HEK293 (cell line): ENCODE data around the gene ARHGEF28.

Experiments used
- CTCF ChIA-PET: fragments of 350-600 bp; formaldehyde crosslinking; extraction: SDS; loops from one replicate; lab custom pipeline; 2021; ENCODE audit warnings: antibody characterized with exemption; lab: Yijun Ruan, JAX
- POLR2A ChIA-PET: fragments of 300-600 bp; formaldehyde crosslinking; extraction: SDS; loops from one replicate; lab custom pipeline; 2020; ENCODE audit warnings: antibody characterized with exemption, inconsistent platforms; lab: Yijun Ruan, JAX
- H3K27ac ChIP-seq: fragments of 200-500 bp; sonication (Bioruptor generic); 2 replicates; pipeline ENCODE4 v1.5.1; 2014; ENCODE audit warnings: low read depth, low read length, control low read depth, inconsistent platforms; ENCODE audit errors: extremely low read depth
- H3K36me3 ChIP-seq, 2 experiments: fragments of 200-500 bp in 1 of 2; sonication (Bioruptor generic) in 1 of 2; 1 replicate in 1 of 2; 2 replicates in 1 of 2; pipeline ENCODE4 v1.5.1; 2014 to 2017; ENCODE audit warnings: inconsistent platforms in 2 of 2, low read length in 2 of 2; ENCODE audit not compliant: control insufficient read depth in 2 of 2, insufficient read depth in 1 of 2
- H3K4me1 ChIP-seq: fragments of 200-500 bp; sonication (Bioruptor generic); 2 replicates; pipeline ENCODE4 v1.5.1; 2014; ENCODE audit warnings: mild to moderate bottlenecking, low read length, inconsistent platforms; ENCODE audit not compliant: control insufficient read depth, insufficient read depth
- H3K4me3 ChIP-seq: 2 replicates; pipeline ENCODE4 v1.5.1; 2011; ENCODE audit warnings: low read depth, mild to moderate bottlenecking, control low read depth, low read length, moderate library complexity
- H3K9me3 ChIP-seq: fragments of 200-500 bp; sonication (Bioruptor generic); 2 replicates; pipeline ENCODE4 v1.5.1; 2014; ENCODE audit warnings: low read depth, low read length, inconsistent platforms; ENCODE audit not compliant: control insufficient read depth, insufficient read depth
- GLI2 ChIP-seq: fragments of 450-650 bp; formaldehyde crosslinking; IDR thresholded peaks from 2 replicates; pipeline ENCODE4; 2017; ENCODE audit warnings: missing biosample characterization, missing genetic modification characterization, low read depth, borderline replicate concordance
- OVOL3 ChIP-seq: fragments of 450-650 bp; formaldehyde crosslinking; IDR thresholded peaks from 2 replicates; pipeline ENCODE4 v1.5.1; 2016; ENCODE audit warnings: missing biosample characterization, missing genetic modification characterization
- PRDM10 ChIP-seq: fragments of 450-650 bp; formaldehyde crosslinking; IDR thresholded peaks from 2 replicates; pipeline ENCODE4 v1.5.1; 2016; ENCODE audit warnings: missing biosample characterization, missing genetic modification characterization
- SCRT1 ChIP-seq: fragments of 450-650 bp; formaldehyde crosslinking; IDR thresholded peaks from 2 replicates; pipeline ENCODE4 v1.5.1; 2016; ENCODE audit warnings: missing biosample characterization, missing genetic modification characterization, borderline replicate concordance
- WT1 ChIP-seq: fragments of 450-650 bp; formaldehyde crosslinking; IDR thresholded peaks from 2 replicates; pipeline ENCODE4 v1.5.1; 2016; ENCODE audit warnings: missing biosample characterization, missing genetic modification characterization
- ZIC2 ChIP-seq: fragments of 450-650 bp; formaldehyde crosslinking; IDR thresholded peaks from 2 replicates; pipeline ENCODE4 v1.5.1; 2016; ENCODE audit warnings: missing biosample characterization, missing genetic modification characterization
- ZNF157 ChIP-seq: fragments of 450-650 bp; formaldehyde crosslinking; IDR thresholded peaks from 2 replicates; pipeline ENCODE4 v1.5.1; 2016; ENCODE audit warnings: missing biosample characterization, missing genetic modification characterization
- ZNF169 ChIP-seq: fragments of 450-650 bp; formaldehyde crosslinking; IDR thresholded peaks from 2 replicates; pipeline ENCODE4 v1.5.1; 2016; ENCODE audit warnings: missing biosample characterization, missing genetic modification characterization
- ZSCAN23 ChIP-seq: fragments of 450-650 bp; formaldehyde crosslinking; IDR thresholded peaks from 2 replicates; pipeline ENCODE4 v1.5.1; 2016; ENCODE audit warnings: missing biosample characterization, missing genetic modification characterization
- TF ChIP-seq, protein P1 (sequence below): fragments of 450-650 bp; formaldehyde crosslinking; IDR thresholded peaks from 2 replicates; pipeline ENCODE4 v1.5.1; 2016; ENCODE audit warnings: missing biosample characterization, missing genetic modification characterization
- TF ChIP-seq, protein P2 (sequence below): fragments of 450-650 bp; formaldehyde crosslinking; IDR thresholded peaks from 2 replicates; pipeline ENCODE4 v1.5.1; 2017; ENCODE audit warnings: missing biosample characterization, missing genetic modification characterization
- TF ChIP-seq, protein P3 (sequence below): fragments of 450-650 bp; IDR thresholded peaks from 2 replicates; pipeline ENCODE4 v1.5.1; 2018; ENCODE audit warnings: missing biosample characterization, missing genetic modification characterization

Gene ARHGEF28

GRCh38 chr5:73591698-73592501 lies 34.1 kb upstream of the ARHGEF28 start (continued):
- TF ChIP-seq PRDM10 (tag by site-specific recombination) (peak; percentile 84), GLI2 (tag by site-specific recombination) (peak; percentile 4; the same call in 1 of the 2 replicates), ZSCAN23 (tag by site-specific recombination) (peak; percentile 70; the same call in 1 of the 2 replicates), ZIC2 (peak; percentile 77), OVOL3 (peak; percentile 70; the same call in 1 of the 2 replicates), ZNF157 (tag by site-specific recombination) (no peak), WT1 (tag by site-specific recombination) (peak; percentile 85), SCRT1 (tag by site-specific recombination) (0 out of 2 replicates have a peak, but pooled peaks have one; percentile 38)
- TF ChIP-seq, protein P1, sequence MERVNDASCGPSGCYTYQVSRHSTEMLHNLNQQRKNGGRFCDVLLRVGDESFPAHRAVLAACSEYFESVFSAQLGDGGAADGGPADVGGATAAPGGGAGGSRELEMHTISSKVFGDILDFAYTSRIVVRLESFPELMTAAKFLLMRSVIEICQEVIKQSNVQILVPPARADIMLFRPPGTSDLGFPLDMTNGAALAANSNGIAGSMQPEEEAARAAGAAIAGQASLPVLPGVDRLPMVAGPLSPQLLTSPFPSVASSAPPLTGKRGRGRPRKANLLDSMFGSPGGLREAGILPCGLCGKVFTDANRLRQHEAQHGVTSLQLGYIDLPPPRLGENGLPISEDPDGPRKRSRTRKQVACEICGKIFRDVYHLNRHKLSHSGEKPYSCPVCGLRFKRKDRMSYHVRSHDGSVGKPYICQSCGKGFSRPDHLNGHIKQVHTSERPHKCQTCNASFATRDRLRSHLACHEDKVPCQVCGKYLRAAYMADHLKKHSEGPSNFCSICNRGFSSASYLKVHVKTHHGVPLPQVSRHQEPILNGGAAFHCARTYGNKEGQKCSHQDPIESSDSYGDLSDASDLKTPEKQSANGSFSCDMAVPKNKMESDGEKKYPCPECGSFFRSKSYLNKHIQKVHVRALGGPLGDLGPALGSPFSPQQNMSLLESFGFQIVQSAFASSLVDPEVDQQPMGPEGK (tag by site-specific recombination): peak; percentile 41; the same call in 1 of the 2 replicates
- TF ChIP-seq, protein P2, sequence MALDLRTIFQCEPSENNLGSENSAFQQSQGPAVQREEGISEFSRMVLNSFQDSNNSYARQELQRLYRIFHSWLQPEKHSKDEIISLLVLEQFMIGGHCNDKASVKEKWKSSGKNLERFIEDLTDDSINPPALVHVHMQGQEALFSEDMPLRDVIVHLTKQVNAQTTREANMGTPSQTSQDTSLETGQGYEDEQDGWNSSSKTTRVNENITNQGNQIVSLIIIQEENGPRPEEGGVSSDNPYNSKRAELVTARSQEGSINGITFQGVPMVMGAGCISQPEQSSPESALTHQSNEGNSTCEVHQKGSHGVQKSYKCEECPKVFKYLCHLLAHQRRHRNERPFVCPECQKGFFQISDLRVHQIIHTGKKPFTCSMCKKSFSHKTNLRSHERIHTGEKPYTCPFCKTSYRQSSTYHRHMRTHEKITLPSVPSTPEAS: peak; percentile 22; the same call in 1 of the 2 replicates

GRCh38 chr5:73592551-73592950 lies 33.4 kb upstream of the ARHGEF28 start:
- ChIA-PET POLR2A (no interaction called here), CTCF (interaction anchor here (0.6 to 9.1 kb wide), 10 partner anchors 11 to 293 kb away, joined by 3 to 258 read pairs (median 6); no protein-coding TSS in a partner anchor)
- Histone ChIP-seq H3K9me3 (no peaks in the 10 kb centered on the region), H3K27ac (no peak overlapping the region), H3K4me3 (no peak overlapping the region), H3K4me1 (0 out of 2 replicates have a peak, but pooled peaks cover 3% of the 10 kb centered on the region), H3K36me3 (no peaks in the 10 kb centered on the region)
- TF ChIP-seq, protein P3, sequence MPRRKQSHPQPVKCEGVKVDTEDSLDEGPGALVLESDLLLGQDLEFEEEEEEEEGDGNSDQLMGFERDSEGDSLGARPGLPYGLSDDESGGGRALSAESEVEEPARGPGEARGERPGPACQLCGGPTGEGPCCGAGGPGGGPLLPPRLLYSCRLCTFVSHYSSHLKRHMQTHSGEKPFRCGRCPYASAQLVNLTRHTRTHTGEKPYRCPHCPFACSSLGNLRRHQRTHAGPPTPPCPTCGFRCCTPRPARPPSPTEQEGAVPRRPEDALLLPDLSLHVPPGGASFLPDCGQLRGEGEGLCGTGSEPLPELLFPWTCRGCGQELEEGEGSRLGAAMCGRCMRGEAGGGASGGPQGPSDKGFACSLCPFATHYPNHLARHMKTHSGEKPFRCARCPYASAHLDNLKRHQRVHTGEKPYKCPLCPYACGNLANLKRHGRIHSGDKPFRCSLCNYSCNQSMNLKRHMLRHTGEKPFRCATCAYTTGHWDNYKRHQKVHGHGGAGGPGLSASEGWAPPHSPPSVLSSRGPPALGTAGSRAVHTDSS (tag by site-specific recombination): peak; percentile 74
- no peak for TF ChIP-seq ZNF169 (tag by site-specific recombination)
